Stimulated activated CD4-positive, alpha-beta T cell treated with anti-CD3 and anti-CD28 coated beads, Interleukin-2, amount 100 ng/mL, for 48 hours (primary cell): Measurements from ENCODE around the gene POLG2.
"Not testable (repeated sequence)": the region's sequence is repeated elsewhere in the genome, so short reads cannot be mapped to it uniquely, and the experiment has no call there.

ENCODE experiments used
- DNase-seq, 2 donors: peaks; one replicate each; pipeline ENCODE4 v3.0.0-alpha.2; 2020

Gene POLG2

DNA sequence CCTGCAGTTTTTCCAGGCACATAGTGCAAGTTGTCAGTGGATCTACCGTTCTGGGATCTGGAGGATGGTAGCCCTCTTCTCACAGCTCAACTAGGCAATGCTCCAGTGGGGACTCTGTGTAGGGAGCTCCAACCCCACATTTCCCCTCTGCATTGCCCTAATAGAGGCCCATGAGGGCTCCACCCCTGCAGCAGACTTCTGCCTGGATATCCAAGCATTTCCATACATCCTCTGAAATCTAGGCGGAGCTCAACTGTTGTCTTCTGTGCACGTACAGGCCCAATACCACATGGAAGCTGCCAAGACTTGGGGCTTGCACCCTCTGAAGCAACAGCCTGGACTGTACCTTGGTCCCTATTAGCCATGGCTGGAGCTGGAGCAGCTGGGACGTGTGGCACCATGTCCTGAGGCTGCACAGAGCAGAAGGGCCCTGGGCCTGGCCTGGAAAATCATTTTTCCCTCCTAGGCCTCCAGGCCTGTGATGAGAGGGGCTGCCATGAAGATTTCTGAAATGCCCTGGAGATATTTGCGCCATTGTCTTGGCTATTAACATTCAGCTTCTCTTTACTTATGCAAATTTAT is 58.8 kb downstream of the POLG2 start:
- DNase-seq, result no peak

DNA sequence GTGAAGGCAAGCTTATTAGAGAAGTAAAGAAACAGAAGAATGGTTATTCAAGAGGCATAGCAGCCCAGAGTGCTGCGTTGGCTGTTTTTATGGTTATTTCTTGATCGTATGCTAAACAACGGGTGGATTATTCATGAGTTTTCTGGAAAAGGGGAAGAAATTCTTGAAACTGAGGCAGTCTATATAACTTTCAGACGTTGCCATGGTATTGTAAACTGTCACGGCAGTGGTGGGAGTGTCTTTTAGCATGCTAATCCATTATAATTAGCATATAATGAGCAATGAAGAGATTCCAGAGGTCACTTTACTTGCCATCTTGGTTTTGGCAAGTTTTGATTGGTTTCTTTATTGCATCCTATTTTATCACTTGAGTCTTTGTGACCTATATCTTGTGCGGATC is 65.3 kb downstream of the POLG2 start:
- no peak for DNase-seq

DNA sequence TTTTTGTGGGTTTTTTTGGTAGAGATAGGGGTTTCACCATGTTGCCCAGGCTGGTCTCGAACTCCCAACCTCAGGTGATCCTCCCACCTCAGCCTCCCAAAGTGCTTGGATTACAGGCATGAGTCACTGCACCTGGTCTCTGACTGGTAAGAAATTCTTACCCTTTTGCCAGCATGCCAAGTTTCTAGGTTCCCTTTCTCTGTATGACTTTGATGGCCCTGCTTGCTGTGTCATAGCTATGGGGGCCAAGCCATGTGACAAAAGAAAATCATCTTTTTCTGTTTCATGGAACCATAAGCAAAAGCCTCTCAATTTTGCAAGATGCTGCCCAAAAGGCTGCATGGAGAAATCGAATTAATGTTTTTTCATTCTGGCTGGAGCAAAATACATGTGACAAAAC is 66.8 kb downstream of the POLG2 start:
- DNase-seq, result not testable (repeated sequence)

DNA sequence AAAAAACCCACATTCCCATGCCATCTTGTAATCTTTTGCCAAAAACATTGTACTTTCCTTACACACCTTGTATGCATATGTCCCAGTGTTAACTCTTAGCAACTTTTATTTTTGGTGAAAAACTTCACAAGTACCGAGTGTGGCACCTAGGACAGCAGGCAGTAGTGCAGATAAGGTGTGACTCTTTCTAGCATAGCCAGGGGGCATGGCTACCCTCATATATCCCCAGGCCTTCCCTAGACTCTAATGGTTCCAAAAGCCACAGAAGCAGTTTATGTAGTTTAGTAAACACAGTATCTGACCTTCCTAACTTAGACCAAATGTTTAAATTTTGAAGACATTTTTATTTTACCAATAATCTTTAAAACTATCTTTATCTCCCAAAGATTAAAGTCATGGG is 68.4 kb downstream of the POLG2 start:
- no peak for DNase-seq
